ENCODE measurements around the gene CCDC138. TPM values are rescaled to one million over a fixed set of nuclear protein-coding genes. Genes with fewer than 3 reads are reported as not detected.

The CCDC138 gene
- polyA plus RNA-seq, 1 donor (not counting 4 experiments of a cell fraction or from before 2014, with no cell fraction given) = 6.6 TPM

- dilution Hi-C loops (cut with MboI; ENCODE audit: extremely low pct_ligation_motif_present, low sequenced_read_pairs) = no loop called here
- H3K27ac ChIP-seq (ENCODE audit: control insufficient read depth, insufficient read depth, low read length) = no peak overlapping the region
- TF ChIP-seq CTCF (optimal IDR thresholded peaks at IDR 0.05 in 1 of 3, IDR thresholded peaks at IDR 0.05 in 1 of 3, conservative IDR thresholded peaks at IDR 0.05 in 1 of 3; ENCODE audit: extremely low read depth in 1 of 3, insufficient read depth in 2 of 3, low read length in 3 of 3) (no peak), EZH2 (IDR thresholded peaks at IDR 0.05; ENCODE audit: low read length) (no peak)
- FAIRE-seq (no peak), DNase-seq (ENCODE audit: low read depth, low spot score) (no peak)
- no peak overlapping the region for H3K9ac ChIP-seq (ENCODE audit: control insufficient read depth, extremely low read depth, insufficient read depth, low read length)
- no peaks in the 10 kb centered on the region for H3K9me3 ChIP-seq (ENCODE audit: control insufficient read depth, low read depth, low read length)
- no peaks in the 10 kb centered on the region for H3K9me1 ChIP-seq (ENCODE audit: control insufficient read depth, extremely low read depth, insufficient read depth, low read length)
- no peak overlapping the region for H2AFZ ChIP-seq (ENCODE audit: control insufficient read depth, low read length)
- peaks cover 0 to 1% of the 10 kb centered on the region in 2 experiments for H3K36me3 ChIP-seq (ENCODE audit: control insufficient read depth in 2 of 2, extremely low read depth in 1 of 2, insufficient read depth in 2 of 2, low read length in 2 of 2)
- H3K79me2 ChIP-seq (ENCODE audit: control insufficient read depth, insufficient read depth, low read length) = no peaks in the 10 kb centered on the region
- no peak overlapping the region for H3K4me2 ChIP-seq (ENCODE audit: control insufficient read depth, extremely low read depth, insufficient read depth, low read depth, low read length)
- H3K27me3 ChIP-seq (ENCODE audit: control insufficient read depth, extremely low read depth, insufficient read depth, low read length) = no peaks in the 10 kb centered on the region
- H3K4me1 ChIP-seq (ENCODE audit: control insufficient read depth, extremely low read depth, insufficient read depth, low read length) = no peaks in the 10 kb centered on the region
- H4K20me1 ChIP-seq (ENCODE audit: control insufficient read depth, extremely low read depth, insufficient read depth, low read length) = no peaks in the 10 kb centered on the region
- no peak overlapping the region for H3K4me3 ChIP-seq (ENCODE audit: control insufficient read depth in 2 of 3, extremely low read depth in 1 of 3, insufficient read depth in 2 of 3, low read depth in 1 of 3, low read length in 3 of 3)
Measured at GRCh38 chr2:108823286-108823685, 36.7 kb downstream of the CCDC138 start.

- Histone ChIP-seq H2AFZ (ENCODE audit: control insufficient read depth, low read length) (no peak overlapping the region), H3K9me3 (ENCODE audit: control insufficient read depth, low read depth, low read length) (no peaks in the 10 kb centered on the region), H3K4me1 (ENCODE audit: control insufficient read depth, extremely low read depth, insufficient read depth, low read length) (no peaks in the 10 kb centered on the region), H3K9me1 (ENCODE audit: control insufficient read depth, extremely low read depth, insufficient read depth, low read length) (no peaks in the 10 kb centered on the region), H3K36me3 (ENCODE audit: control insufficient read depth in 2 of 2, extremely low read depth in 1 of 2, insufficient read depth in 2 of 2, low read length in 2 of 2) (peaks cover 0 to 1% of the 10 kb centered on the region in 2 experiments), H3K79me2 (ENCODE audit: control insufficient read depth, insufficient read depth, low read length) (no peaks in the 10 kb centered on the region), H3K4me2 (ENCODE audit: control insufficient read depth, extremely low read depth, insufficient read depth, low read depth, low read length) (no peak overlapping the region), H3K27me3 (ENCODE audit: control insufficient read depth, extremely low read depth, insufficient read depth, low read length) (no peaks in the 10 kb centered on the region), H4K20me1 (ENCODE audit: control insufficient read depth, extremely low read depth, insufficient read depth, low read length) (no peaks in the 10 kb centered on the region), H3K27ac (ENCODE audit: control insufficient read depth, insufficient read depth, low read length) (no peak overlapping the region), H3K4me3 (ENCODE audit: control insufficient read depth in 2 of 3, extremely low read depth in 1 of 3, insufficient read depth in 2 of 3, low read depth in 1 of 3, low read length in 3 of 3) (no peak overlapping the region), H3K9ac (ENCODE audit: control insufficient read depth, extremely low read depth, insufficient read depth, low read length) (no peak overlapping the region)
- dilution Hi-C loops (cut with MboI; ENCODE audit: extremely low pct_ligation_motif_present, low sequenced_read_pairs) = no loop called here
- TF ChIP-seq CTCF (optimal IDR thresholded peaks at IDR 0.05 in 1 of 3, IDR thresholded peaks at IDR 0.05 in 1 of 3, conservative IDR thresholded peaks at IDR 0.05 in 1 of 3; ENCODE audit: extremely low read depth in 1 of 3, insufficient read depth in 2 of 3, low read length in 3 of 3) (no peak), EZH2 (IDR thresholded peaks at IDR 0.05; ENCODE audit: low read length) (no peak)
- no peak for DNase-seq (ENCODE audit: low read depth, low spot score)
- FAIRE-seq = no peak
Measured at GRCh38 chr2:108824316-108825070, 37.9 kb downstream of the CCDC138 start.
